ENCODE measurements around the gene SLC29A3.

- TF ChIP-seq EZH2 (IDR thresholded peaks at IDR 0.05) (no peak), POLR2AphosphoS5 (IDR thresholded peaks at IDR 0.05; ENCODE audit: borderline replicate concordance, low read depth, low read length) (no peak), FOXP2 (optimal IDR thresholded peaks at IDR 0.05; ENCODE audit: control extremely low read depth, extremely low read length, insufficient read depth) (no peak)
Measured at GRCh38 chr10:71325267-71325666, 6.2 kb downstream of the SLC29A3 start.

Data from SK-N-MC (cell line).